NCI-H2081 (cell line): Measurements from ENCODE around the gene DTWD1.
A peak's percentile ranks its signal among the peaks of the same experiment; 100 is the strongest.
"Not testable (repeated sequence)": the region's sequence is repeated elsewhere in the genome, so short reads cannot be mapped to it uniquely, and the experiment has no call there.

Experiments
- DNase-seq, 2 experiments: peaks; one replicate each; lab custom pipeline; 2025; lab: John Stamatoyannopoulos, UW

The DTWD1 gene

GRCh38 chr15:49645941-49646340, 25.1 kb downstream of the DTWD1 start:
- peak; percentile 24 to 77 for DNase-seq

GRCh38 chr15:49646891-49647290, 26.0 kb downstream of the DTWD1 start:
- no peak for DNase-seq

GRCh38 chr15:49649987-49650386, 29.1 kb downstream of the DTWD1 start:
- DNase-seq: no peak

DNA sequence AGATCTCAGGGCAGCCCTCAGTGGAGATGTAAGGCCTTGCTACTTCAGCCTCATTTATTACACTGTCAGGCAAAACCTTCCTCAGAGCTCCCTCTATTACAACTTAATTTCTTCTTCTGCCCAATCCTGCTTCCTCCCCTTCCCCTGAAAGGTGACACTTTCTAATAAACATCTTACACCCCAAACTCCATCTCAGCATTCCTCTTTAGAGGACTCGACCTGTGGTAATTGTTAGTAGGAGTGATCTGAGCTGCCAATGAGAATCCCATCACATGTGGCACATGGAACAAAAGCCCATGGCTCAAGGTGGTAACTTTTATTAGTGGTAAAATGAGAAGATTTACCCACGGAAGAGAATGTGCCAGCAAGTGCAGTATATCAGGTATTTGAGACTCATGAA, 29.8 kb downstream of the DTWD1 start:
- no peak for DNase-seq

DNA sequence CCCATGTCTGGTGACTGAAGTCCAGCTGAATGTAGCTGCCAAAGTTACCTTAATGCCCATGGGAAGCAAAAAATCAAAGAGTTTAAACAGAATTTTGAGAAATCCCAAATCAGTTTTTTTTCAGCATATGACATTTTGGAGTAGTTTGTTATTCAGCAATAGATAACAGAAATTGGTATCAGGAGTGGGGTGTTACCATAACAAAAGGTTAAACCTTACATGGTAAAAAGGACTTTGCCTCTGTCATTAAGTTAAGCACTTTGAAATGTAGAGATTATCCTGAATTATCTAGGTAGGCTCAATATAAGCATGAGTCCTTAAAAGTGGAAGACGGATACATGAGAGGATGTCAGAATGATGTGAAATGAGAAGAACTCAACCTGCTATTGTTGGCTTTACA, 32.1 kb downstream of the DTWD1 start:
- DNase-seq: no peak

DNA sequence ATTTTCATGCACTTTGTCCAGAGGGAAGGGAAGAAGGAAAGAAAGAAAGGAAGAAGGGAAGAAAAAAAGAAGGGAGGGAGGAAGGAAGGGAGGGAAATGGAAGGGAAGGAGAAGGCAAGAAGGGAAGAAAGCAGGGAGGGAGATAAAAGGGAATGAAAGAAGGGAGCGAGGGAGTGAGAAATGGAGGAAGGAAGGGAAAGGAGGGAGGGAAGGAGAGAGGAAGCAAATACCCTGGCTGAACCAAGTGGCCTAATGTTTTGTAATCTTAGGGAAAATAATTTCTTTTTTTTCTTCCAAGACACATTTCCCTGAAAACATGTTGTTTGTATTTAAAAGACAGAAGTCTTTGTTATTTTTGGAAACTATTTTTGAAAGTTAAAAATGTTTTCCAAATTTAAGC, 35.9 kb downstream of the DTWD1 start:
- DNase-seq: no peak

- no peak for DNase-seq
These were observed 43.9 kb downstream of the DTWD1 start for GRCh38 chr15:49664716-49665115.

- DNase-seq: not testable (repeated sequence)
These were observed 45.6 kb downstream of the DTWD1 start for GRCh38 chr15:49666486-49666885.

DNA sequence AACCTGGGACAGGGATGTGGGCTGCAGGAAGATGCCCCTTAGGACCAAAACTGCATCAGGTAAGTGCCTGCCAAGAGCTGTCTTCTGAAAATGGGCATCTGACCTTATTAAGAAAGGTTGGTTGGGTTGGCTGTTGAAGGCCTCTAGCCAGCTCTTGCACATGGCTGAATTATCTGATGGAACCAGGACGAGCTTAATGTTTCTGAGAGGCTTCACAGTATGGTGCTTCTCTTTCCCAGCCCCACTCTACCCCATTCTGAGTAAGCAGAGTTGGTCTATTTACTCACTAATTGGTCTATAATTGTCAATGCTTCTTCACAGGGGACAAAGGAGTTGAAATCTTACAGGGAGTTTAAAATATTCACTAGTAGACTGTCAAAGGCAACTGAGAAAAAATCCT, 48.4 kb downstream of the DTWD1 start:
- DNase-seq: no peak

- DNase-seq: no peak
These were observed 53.0 kb downstream of the DTWD1 start for GRCh38 chr15:49673861-49674260.

DNA sequence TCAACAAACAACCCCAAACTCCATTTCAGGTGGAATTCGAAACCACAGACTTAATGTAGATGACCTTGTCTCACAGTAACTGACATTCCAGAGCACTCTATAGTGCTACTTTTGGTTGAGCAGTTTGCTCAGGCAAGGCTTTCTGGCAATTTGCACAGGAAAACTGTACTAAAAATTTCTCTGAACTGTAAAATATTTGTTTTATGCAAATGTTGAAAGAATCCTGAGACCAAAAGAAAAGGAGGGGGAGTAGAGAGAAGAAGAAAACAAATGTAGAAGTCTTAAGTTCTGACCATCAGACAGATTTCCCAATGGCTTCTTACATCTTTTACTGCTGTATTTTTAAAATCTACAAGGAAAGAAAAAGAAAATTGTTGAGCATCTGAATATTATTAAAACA, 53.5 kb downstream of the DTWD1 start:
- no peak for DNase-seq

GRCh38 chr15:49675041-49675440, 54.2 kb downstream of the DTWD1 start:
- peak in 1 of 2 experiments; percentile 4 for DNase-seq

DNA sequence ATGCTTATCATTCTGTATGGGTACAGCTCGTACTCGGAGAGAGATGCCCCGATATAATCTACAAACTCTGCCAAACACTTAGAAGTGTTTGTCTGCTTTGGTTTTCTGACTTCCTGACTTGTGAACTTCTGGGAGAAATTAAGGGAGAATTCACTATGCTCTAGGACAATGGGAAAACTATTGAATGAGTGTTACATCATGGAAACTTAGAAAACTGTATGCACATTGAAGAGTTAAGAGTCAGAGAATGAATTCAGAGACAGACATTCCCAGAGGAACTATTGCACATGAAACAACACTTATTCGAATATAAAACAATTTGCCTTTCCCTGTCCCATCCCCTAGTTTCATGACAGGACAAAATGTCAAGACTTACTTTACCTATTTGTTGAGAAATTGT, 57.8 kb downstream of the DTWD1 start:
- no peak for DNase-seq

DNA sequence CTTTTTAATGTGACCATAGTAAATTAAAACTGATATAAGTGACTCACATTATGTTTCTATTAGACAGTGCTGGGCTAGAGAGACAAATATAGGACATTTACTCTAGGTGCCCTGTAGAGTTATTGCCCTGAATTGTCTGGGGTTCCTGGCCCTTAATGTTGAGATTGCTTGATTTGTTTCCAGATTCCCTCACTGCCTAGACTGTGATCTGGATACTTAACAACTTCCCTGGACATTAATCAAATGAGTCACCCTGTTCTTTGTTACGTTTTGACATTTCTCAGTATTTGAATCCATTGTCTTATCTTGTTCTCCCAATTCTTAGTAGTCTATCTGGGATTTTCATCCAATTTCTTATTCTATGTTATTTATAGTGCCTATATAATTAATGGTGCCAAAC, 65.8 kb downstream of the DTWD1 start:
- DNase-seq: no peak

GRCh38 chr15:49688135-49688790, 67.4 kb downstream of the DTWD1 start:
- no peak for DNase-seq

DNA sequence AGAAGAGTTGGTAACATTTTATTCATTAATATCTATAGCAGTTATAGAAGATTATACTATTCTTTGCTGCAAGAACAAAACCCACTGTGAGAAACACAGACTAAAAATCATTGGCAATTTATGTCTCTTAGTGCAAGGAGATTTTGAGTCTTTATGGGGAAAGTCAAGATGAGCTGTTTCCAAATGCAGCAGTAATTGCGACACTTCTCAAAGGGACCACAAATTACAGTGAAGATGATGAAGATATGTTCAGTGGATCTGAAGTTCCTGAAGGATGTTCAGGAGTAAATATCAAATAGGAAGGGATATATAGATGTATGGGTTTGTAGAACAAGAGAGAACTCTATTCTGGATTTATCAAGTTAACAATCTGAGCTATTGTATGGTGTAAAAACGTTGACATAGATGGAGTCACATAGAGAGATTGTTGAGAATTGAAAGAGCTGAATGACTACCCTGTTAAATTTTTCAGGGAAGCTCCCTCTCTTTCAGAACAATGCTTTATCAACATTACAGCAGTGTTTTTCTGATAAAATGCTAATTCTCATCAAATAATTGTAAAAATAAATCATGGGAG, 71.8 kb downstream of the DTWD1 start:
- DNase-seq: no peak

GRCh38 chr15:49693498-49693897, 72.7 kb downstream of the DTWD1 start:
- DNase-seq: no peak

DNA sequence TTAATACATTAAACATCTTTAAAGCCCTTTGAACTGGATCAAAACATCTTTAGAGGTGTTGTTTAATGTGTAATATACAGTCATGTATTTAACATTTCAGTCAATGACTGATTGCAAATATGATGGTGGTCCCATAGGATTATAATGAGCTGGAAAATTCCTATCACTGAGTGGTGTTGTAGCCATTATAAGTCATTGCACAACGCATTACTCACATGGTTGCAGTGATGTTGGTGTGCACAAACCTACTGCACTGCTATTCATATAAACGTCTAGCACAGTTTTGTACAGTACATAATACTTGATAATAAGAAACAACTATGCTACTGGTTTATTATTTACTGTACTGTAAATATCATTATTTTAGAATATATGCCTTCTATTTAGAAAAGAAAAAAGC, 75.6 kb downstream of the DTWD1 start:
- DNase-seq: no peak

GRCh38 chr15:49697121-49697520, 76.3 kb downstream of the DTWD1 start:
- DNase-seq: no peak

- DNase-seq: not testable (repeated sequence)
These were observed 82.1 kb downstream of the DTWD1 start for GRCh38 chr15:49702982-49703381.
